GM10266 (cell line): ENCODE measurements around the gene PKP3.
A peak's percentile ranks its signal among the peaks of the same experiment; 100 is the strongest.

Source experiments
- DNase-seq: peaks from one replicate; pipeline ENCODE4 v3.0.0; 2012; ENCODE audit errors: extremely low spot score
- TF ChIP-seq, protein P1 (sequence below): IDR thresholded peaks from 2 replicates; pipeline ENCODE4 v1.5.1; 2012; ENCODE audit warnings: mild to moderate bottlenecking, low read depth; ENCODE audit not compliant: control insufficient read depth, insufficient read depth; ENCODE audit errors: missing control alignments

Gene PKP3

DNA sequence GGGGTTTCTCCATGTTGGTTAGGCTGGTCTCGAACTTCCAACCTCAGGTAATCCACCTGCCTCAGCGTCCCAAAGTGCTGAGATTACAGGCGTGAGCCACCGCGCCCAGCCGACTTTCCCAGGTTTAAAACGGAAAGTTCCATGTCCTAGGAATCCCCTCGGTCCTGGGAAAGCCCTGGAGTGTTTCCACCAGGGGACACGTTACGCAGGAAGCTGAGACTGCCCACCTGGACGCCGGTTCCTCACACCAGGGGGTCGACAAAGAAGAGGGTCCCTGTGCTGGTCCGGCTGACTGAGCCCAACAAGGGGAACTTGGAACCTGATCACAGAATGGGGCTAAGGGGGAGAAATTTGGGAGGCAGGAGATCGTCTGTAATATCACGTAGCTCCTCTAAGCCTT lies 28.2 kb upstream of the PKP3 start:
- DNase-seq = peak; percentile 27
- TF ChIP-seq, protein P1, sequence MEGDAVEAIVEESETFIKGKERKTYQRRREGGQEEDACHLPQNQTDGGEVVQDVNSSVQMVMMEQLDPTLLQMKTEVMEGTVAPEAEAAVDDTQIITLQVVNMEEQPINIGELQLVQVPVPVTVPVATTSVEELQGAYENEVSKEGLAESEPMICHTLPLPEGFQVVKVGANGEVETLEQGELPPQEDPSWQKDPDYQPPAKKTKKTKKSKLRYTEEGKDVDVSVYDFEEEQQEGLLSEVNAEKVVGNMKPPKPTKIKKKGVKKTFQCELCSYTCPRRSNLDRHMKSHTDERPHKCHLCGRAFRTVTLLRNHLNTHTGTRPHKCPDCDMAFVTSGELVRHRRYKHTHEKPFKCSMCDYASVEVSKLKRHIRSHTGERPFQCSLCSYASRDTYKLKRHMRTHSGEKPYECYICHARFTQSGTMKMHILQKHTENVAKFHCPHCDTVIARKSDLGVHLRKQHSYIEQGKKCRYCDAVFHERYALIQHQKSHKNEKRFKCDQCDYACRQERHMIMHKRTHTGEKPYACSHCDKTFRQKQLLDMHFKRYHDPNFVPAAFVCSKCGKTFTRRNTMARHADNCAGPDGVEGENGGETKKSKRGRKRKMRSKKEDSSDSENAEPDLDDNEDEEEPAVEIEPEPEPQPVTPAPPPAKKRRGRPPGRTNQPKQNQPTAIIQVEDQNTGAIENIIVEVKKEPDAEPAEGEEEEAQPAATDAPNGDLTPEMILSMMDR = no peak

DNA sequence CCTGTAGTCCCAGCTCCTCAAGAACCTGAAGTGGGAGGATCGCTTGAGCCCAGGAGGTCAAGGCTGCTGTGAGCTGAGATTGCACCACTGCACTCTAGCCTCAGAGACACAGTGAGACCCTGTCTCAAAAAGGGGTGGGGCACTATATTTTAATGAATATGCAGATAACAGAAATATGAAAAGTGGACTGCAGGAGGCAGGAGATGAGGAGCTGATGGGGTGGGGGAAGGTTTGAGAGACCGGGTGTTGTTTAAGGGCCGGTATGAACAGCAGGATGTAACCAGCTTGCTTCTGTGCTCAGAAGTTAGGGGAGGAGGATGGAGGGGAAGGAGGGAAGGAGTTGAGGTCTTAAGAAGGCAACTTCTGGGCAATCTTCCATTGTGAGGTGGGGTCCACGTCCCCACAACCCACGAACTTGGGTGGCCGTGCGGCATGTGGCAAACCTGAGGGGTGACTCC lies 26.0 kb upstream of the PKP3 start:
- DNase-seq = peak; percentile 30
- TF ChIP-seq, protein P1 = no peak

DNA sequence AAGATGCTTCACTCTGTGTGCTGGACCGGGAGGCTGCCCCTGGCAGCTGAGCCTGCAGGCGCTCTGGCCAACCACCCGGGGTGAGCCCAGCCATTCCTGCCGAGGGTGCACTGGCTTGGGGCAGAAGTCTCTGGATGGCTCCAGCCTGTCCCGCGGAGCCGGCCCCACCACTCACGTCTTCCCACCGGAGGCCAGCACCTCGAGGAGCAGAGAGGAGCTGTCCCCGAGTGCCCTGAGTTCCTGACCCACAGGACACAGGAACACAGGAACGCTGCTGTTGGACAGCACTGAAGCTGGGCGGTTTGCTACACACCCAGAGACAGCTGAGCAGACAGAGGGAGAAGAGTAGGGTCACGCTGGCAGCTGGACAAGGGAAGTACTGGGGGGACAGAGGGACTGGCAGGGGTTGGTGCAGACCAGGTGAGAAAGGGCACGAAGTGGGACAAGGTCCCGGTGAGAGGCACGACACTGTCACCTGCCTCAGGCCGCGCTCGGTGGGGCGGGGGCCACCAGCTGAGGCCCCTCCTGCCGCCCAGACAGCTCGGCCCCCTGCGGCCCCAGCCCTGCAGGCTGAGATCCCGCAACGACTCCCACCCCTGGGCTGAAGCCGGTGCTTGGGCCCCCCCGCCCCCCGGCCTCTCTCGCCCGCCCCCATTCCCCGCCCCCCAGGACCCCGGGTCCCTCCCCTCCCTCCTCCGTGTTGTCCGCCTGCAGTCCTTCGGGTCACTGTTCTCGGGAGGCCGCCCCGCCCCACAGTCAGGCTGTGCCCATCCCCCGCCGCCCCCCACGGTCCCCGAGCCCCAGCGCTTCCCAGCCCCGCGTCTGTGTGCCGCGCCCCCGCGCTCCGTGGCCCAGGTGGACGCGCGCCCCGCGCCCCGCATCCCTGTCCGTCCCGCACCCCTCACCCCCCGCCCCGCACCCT lies 25.3 kb upstream of the PKP3 start:
- peak; percentile 42 for DNase-seq
- TF ChIP-seq, protein P1 = no peak

DNA sequence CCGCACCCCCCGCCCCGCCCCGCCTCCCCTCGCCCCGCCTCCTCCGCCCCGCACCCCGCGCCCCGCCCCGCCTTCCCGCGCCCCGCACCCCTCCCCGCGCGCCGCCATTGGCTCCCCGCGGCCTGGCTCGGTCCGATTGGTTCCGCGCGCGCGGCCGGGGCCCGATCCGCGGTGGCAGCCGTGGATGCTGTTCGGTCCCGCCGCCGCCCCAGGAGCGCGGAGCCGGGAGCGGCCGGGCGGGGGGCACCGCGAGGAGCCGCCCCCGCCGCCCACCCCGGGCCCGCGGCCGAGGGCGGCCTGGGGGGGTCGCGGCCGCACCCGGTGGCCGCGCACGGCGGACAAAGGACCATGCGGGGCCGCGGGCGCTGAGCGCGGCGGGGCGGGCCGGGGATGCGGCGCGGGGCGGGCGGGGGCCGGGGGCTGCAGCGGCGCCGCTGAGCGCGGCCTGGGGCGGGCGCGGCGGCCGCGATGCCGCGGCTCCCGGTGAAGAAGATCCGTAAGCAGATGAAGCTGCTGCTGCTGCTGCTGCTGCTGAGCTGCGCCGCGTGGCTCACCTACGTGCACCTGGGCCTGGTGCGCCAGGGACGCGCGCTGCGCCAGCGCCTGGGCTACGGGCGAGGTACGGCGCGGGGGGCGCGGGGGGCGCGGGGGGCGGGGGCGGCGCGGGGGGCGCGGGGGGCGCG lies 24.5 kb upstream of the PKP3 start, which contains the start of gene B4GALNT4:
Gene B4GALNT4 (plus strand): TSS at position 164 of the 683 bp plus-strand sequence. CDS start 305 bp downstream, at position 469.
- DNase-seq = peak; percentile 55
- TF ChIP-seq, protein P1 = no peak

DNA sequence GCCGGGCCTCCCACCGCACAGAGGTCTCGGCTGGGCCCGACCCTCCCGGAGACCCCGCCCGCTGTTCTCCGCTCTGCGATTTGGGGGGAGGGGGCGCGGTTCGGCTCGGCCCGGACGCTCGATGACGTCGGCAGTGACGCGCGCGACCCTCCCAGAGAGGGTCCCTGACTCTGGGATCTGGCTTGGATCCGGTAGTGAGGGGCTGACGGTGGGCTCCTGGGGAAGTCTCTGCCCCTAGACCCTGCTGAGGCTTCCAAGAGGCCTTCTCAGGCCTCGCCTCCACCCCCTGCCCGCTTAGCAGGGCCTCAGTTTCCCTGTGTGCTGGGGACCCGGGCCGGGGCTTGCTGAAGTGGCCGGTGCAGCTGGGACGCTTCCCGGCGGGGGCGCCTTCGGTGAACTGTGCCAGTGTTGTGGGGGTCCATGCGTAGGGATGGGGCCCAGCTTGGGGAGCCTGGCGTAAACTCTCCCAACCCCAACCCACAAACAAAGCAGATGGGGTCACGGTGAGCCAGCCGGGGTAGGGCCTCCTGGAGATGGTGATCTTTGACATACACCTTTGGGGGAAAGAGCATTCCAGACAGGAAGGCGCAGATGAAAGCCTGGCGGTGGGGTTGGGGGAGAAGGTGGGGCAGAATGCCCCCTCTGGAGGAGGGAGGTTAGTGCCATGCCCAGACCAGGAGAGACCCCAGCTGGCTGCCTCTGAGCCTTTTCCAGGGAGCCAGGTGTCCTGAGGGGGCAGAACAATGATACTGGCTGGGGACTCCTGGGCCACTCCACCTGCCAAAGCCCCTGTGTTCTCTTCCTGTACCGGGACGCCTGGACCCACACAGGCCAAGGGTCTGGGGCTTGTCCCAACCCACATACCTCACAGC lies 23.7 kb upstream of the PKP3 start:
- DNase-seq = peak; percentile 55
- TF ChIP-seq, protein P1 = no peak

DNA sequence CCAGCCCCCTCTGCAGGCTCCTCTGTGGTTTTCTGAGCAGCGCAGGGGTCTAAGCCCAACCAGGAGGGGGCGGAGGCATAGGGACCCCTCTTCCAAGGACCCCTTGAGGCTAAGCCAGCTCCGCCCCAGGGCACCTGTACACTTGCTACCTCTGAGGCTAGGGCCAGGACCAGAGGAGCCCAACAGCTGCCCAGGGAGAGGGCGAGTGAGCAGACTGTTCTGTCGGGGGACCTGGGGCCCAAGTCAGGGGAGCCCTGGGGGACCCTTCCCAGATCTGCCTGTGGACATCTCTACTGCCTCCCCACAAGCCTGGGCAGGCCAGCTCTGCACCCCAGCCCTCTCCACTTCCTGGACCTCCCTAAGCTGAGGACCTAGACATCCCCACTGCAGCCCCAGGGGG lies 23.0 kb upstream of the PKP3 start:
- DNase-seq = no peak
- TF ChIP-seq, protein P1 = no peak
